NCI-H748 (cell line): ENCODE data around the gene CSTPP1.

Experiments used
- DNase-seq: peaks from one replicate; lab custom pipeline; 2025; ENCODE audit not compliant: unreplicated experiment; lab: John Stamatoyannopoulos, UW

The CSTPP1 gene

GRCh38 chr11:47176328-47177228 lies 240.0 kb downstream of the CSTPP1 start, which contains the start of gene ARFGAP2:
TSS of gene ARFGAP2 (minus strand) at chr11:47176879. CDS start at chr11:47176853, 26 bp downstream.
- peak; percentile 96 for DNase-seq

GRCh38 chr11:47177229-47177845 lies 240.8 kb downstream of the CSTPP1 start:
- DNase-seq, result peak; percentile 78

GRCh38 chr11:47177846-47178245 lies 241.3 kb downstream of the CSTPP1 start:
- no peak for DNase-seq

GRCh38 chr11:47178316-47178715 lies 241.8 kb downstream of the CSTPP1 start:
- DNase-seq, result no peak

GRCh38 chr11:47178737-47179654 lies 242.4 kb downstream of the CSTPP1 start:
- DNase-seq, result no peak

GRCh38 chr11:47179655-47179991 lies 243.1 kb downstream of the CSTPP1 start:
- peak; percentile 49 for DNase-seq

- DNase-seq, result no peak
These were observed 243.6 kb downstream of the CSTPP1 start for GRCh38 chr11:47180006-47180787.

- no peak for DNase-seq
These were observed 244.7 kb downstream of the CSTPP1 start for GRCh38 chr11:47181271-47181670.

- no peak for DNase-seq
These were observed 245.8 kb downstream of the CSTPP1 start for GRCh38 chr11:47182380-47182779.

- no peak for DNase-seq
These were observed 246.7 kb downstream of the CSTPP1 start for GRCh38 chr11:47183031-47183856.

GRCh38 chr11:47183969-47184368 lies 247.4 kb downstream of the CSTPP1 start:
- DNase-seq, result no peak

GRCh38 chr11:47184711-47185304 lies 248.2 kb downstream of the CSTPP1 start:
- DNase-seq, result no peak

GRCh38 chr11:47185305-47186075 lies 248.9 kb downstream of the CSTPP1 start:
- DNase-seq, result peak; percentile 42

GRCh38 chr11:47186076-47186699 lies 249.6 kb downstream of the CSTPP1 start, which contains the start of gene PACSIN3:
TSS of gene PACSIN3 (minus strand) at chr11:47186434. CDS start at chr11:47182727, 3,707 bp downstream.
- DNase-seq, result peak; percentile 54

GRCh38 chr11:47186700-47187695 lies 250.4 kb downstream of the CSTPP1 start:
- DNase-seq, result peak; percentile 53

- no peak for DNase-seq
These were observed 251.2 kb downstream of the CSTPP1 start for GRCh38 chr11:47187723-47188122.

GRCh38 chr11:47188259-47188658 lies 251.7 kb downstream of the CSTPP1 start:
- DNase-seq, result no peak
